Activated effector memory CD4-positive, alpha-beta T cell treated with anti-CD3 and anti-CD28 coated beads, Interleukin-2, amount 50 U/mL, for 16 hours (primary cell): Measurements from ENCODE around the gene ALOX5.
A peak's percentile ranks its signal among the peaks of the same experiment; 100 is the strongest.
"Not testable (repeated sequence)": the region's sequence is repeated elsewhere in the genome, so short reads cannot be mapped to it uniquely, and the experiment has no call there.

ENCODE experiments used
- DNase-seq: peaks from one replicate; pipeline ENCODE4 v3.0.0-alpha.2; 2020

ALOX5 gene

DNA sequence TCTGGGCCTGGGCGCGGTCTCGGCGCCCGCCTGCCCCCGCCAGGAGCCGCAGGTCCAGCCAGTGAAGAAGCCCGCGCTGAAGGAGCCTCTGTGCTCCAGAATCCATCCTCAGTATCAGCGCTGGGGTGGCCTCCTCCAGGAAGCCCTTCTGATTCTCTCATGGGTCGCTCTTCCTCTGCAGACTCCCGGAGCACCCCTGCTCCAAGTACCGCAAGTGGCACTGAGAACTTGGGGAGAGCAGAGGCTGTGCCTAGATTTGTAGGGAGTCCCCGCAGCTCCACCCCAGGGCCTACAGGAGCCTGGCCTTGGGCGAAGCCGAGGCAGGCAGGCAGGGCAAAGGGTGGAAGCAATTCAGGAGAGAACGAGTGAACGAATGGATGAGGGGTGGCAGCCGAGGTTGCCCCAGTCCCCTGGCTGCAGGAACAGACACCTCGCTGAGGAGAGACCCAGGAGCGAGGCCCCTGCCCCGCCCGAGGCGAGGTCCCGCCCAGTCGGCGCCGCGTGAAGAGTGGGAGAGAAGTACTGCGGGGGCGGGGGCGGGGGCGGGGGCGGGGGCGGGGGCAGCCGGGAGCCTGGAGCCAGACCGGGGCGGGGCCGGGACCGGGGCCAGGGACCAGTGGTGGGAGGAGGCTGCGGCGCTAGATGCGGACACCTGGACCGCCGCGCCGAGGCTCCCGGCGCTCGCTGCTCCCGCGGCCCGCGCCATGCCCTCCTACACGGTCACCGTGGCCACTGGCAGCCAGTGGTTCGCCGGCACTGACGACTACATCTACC, at the start of gene ALOX5:
Gene ALOX5, plus strand, starts transcription at position 641 of the 774 bp plus-strand sequence. Its CDS starts 64 bp downstream, at position 705.
- DNase-seq = peak; percentile 75

DNA sequence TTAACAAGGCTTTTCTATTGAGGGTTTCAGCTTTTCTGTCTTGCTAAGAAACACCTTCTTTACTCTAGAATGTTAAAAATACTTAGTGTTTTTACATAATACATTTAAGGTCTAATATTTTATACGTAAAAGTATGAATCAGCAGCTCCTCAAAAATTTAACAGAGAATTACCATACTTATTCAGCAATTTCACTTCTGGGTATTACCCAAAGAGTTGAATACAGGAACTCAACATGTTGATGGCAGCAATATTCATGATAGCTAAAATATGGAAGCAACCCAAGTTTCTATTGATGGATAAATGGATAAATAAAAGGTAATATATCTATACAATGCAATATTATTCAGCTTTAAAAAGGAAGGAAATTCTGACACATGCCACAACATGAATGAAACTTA, 48.9 kb upstream of the ALOX5 start:
- no peak for DNase-seq

DNA sequence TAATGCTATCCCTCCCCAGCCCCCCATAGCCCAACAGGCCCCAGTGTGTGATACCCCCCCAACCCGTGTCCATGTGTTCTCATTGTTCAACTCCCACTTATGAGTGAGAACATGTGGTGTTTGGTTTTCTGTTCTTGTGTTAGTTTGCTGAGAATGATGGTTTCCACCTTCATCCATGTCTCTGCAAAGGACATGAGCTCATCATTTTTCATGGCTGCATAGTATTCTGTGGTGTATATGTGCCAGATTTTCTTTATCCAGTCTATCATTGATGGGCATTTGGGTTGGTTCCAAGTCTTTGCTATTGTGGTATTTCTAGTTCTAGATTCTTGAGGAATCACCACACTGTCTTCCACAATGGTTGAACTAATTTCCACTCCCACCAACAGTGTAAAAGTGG, 47.2 kb upstream of the ALOX5 start:
- not testable (repeated sequence) for DNase-seq

DNA sequence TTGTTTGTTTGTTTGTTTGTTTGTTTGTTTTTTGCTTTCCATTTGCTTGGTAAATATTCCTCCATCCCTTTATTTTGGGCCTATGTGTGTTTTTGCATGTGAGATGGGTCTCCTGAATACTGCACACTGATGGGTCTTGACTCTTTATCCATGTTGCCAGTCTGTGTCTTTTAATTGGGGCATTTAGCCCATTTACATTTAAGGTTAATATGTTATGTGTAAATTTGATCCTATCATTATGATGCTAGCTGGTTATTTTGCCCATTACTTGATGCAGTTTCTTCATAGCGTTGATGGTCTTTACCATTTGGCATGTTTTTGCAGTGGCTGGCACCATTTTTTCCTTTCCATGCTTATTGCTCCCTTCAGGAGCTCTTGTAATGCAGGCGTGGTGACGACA, 42.2 kb upstream of the ALOX5 start:
- not testable (repeated sequence) for DNase-seq

DNA sequence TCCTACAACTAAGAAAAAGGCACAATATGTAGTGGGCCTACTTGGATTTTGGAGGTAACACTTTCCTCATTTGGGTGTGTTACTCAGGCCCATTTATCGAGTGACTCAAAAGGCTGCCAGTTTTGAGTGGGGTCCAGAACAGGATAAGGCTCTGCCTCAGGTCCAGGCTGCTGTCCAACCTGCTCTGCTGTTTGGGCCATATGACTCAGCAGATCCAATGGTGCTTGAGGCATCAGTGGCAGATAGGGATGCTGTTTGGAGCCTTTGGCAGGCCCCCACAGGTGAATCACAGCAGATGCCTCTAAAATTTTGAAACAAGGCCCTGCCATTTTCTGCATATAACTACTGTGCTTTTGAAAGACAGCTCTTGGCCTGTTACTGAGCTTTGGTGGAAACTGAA, 34.1 kb upstream of the ALOX5 start:
- no peak for DNase-seq

DNA sequence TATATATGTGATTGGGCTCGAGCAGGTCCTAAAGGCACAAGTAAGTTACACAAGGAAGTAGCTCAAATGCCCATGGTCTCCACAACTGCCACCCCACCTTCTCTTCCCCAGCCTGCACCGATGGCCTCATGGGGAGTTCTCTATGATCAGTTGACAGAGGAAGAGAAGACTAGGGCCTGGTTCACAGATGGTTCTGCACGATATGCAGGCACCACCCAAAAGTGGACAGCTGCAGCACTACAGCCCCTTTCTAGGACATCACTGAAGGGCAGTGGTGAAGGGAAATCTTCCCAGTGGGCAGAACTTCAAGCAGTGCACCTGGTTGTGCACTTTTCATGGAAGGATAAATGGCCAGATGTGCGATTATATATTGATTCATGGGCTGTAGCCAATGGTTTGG, 33.6 kb upstream of the ALOX5 start:
- DNase-seq = not testable (repeated sequence)

DNA sequence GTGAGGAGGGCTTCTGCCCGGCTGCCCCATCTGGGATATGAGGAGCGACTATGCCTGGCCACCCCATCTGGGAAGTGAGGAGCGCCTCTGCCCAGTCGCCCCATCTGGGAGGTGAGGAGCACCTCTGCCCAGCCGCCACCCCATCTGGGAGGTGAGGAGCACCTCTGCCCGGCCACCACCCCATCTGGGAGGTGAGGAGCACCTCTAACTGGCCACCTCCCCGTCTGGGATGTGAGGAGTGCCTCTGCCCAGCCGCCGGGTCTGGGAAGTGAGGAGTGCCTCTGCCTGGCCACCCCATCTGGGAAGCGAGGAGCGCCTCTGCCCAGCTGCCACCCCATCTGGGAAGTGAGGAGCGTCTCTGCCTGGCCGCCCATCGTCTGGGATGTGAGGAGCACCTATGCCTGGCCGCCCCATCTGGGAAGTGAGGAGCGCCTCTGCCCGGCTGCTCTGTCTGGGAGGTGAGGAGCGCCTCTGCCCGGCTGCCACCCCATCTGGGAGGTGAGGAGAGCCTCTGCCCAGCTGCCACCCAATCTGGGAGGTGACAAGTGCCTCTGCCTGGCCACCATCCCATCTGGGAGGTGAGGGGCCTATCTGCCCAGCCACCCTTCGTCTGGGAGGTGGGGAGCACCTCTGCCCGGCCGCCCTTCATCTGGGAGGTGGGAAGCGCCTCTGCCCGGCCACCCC, 27.2 kb upstream of the ALOX5 start:
- DNase-seq = not testable (repeated sequence)

DNA sequence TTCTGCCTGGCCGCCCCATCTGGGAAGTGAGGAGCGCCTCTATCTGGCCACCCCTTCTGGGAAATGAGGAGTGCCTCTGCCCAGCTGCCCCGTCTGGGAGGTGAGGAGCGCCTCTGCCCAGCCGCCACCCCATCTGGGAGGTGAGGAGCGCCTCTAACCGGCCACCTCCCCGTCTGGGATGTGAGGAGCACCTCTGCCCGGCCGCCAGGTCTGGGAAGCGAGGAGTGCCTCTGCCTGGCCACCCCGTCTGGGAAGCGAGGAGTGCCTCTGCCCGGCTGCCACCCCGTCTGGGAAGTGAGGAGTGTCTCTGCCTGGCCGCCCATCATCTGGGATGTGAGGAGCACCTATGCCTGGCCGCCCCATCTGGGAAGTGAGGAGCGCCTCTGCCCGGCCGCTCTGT, 26.6 kb upstream of the ALOX5 start:
- not testable (repeated sequence) for DNase-seq

DNA sequence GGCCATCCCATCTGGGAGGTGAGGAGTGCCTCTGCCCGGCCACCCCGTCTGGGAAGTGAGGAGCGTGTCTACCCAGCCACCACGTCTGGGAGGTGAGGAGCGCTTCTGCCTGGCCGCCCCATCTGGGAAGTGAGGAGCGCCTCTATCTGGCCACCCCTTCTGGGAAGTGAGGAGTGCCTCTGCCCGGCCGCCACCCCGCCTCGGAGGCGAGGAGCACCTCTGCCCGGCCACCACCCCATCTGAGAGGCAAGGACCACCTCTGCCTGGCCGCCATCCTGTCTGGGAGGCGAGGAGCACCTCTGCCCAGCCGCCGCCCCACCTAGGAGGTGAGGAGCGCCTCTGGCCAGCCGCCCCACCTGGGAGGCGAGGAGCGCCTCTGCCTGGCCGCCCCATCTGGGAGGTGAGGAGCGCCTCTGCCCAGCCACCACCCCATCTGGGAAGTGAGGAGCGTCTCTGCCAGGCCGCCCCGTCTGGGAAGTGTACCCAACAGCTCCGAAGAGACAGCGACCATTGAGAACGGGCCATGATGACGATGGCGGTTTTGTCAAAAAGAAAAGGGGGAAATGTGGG, 25.7 kb upstream of the ALOX5 start:
- DNase-seq = not testable (repeated sequence)

DNA sequence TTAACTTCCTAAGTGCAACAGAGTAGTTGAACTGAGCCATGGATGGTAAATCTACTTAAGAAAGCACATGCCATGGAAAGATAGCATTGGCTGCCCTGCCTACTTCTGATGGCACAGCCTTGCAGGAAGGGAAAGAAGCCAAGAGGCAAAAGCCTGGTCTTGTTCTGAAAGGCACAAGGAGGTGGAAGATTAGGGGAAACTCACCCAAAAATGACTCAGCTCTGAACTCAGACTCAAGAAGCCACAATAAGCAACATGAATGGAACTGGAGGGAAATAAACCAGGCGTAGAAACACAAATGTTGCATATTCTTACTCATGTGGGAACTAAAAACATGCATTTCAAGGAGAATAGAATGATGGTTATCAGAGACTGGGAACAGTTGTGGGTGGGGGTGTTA, 20.8 kb upstream of the ALOX5 start:
- no peak for DNase-seq

DNA sequence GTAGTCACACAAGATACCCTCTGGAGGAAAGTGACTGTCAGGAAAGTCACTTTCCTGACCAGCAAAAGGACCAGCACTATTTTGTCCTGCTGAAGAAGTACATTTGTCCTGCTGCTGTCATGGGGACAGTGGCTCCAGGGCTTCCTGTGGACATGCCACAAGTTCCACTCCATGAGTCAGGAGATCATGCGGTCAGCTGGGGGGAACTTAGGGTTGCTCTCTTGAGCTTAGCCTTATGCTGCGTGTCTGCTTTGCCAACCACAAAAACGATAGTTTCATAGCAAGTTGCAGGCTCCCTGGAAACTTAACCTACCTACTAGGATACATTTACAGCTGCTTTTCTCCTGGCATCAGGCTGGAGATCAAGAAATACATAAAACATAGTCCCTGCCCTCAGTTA, 19.8 kb upstream of the ALOX5 start:
- no peak for DNase-seq

DNA sequence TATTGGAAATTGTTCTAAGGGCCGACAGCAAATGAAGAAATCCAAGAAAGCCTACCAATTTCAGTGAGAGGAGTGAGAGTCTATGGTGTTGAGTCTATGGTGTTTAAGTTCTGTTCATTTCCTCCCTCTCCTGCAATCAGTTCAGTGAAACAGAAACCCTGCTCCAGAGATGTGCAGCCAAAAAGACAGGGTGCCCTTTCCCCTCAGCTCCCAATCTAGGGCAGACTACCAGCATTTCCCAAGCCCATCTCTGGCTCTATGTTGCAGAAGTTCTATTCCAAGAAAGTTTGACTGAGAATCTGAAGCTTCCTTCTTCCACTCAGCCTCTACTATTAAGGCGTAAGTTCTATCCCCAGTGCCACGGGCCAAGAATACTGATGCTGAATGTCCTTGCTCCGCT, 18.5 kb upstream of the ALOX5 start:
- no peak for DNase-seq

DNA sequence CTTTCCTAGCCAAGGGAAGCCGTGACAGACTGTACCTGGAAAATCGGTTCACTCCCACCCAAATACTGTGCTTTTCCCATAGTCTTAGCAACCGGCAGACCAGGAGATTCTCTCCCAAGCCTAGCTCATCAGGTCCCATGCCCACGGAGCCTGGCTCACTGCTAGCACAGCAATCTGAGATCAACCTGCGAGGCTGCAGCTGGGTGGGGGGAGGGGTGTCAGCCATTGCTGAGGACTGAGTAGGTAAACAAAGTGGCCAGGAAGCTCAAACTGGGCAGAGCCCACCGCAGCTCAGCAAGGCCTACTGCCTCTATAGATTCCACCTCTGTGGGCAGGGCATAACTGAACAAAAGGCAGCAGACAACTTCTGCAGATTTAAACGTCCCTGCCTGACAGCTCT, 15.1 kb upstream of the ALOX5 start:
- DNase-seq = not testable (repeated sequence)

DNA sequence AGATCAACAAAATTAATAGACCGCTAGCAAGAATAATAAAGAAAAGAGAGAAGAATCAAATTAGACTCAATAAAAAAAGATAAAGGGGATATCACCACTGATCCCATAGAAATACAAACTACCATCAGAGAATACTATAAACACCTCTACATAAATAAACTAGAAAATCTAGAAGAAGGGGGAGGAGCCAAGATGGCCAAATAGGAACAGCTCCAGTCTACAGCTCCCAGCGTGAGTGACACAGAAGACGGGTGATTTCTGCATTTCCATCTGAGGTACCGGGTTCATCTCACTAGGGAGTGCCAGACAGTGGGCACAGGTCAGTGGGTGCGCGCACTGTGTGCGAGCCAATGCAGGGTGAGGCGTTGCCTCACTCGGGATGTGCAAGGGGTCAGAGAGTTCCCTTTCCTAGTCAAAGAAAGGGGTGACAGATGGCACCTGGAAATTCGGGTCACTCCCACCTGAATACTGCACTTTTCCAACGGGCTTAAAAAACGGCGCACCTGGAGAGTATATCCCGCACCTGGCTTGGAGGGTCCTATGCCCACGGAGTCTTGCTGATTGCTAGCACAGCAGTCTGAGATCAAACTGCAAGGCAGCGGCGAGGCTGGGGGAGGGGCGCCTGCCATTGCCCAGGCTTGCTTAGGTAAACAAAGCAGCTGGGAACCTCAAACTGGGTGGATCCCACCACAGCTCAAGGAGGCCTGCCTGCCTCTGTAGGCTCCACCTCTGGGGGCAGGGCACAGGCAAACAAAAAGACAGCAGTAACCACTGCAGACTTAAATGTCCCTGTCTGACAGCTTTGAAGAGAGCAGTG, 11.8 kb upstream of the ALOX5 start:
- DNase-seq = not testable (repeated sequence)

DNA sequence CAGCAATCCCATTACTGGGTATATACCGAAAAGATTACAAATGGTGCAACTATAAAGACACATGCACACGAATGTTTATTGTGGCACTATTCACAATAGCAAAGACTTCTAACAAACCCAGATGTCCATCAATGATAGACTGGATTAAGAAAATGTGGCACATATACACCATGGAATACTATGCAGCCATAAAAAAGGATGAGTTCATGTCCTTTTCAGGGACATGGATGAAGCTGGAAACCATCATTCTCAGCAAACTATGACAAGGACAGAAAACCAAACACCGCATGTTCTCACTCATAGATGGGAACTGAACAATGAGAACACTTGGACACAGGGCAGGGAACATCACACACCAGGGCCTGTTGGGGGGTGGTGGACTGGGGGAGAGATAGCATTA, 6.4 kb upstream of the ALOX5 start:
- not testable (repeated sequence) for DNase-seq

DNA sequence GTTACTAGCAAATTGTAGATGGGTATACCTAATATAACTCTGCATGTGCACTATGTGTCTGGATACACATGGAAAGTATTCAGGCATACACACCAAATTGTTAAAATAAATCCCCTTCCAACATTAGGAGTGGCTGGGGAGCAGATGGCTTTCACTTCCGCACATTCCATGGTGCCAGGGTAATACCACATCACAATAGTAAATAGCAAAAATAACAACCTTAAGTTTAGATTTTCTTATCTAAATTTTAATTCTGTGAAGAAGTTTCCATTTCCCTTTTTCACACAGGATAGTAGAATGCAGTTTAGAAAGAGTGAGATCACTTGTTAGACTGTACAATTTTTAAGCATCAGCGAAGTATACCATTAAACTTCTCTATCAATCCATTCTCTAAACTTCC, 5.8 kb upstream of the ALOX5 start:
- DNase-seq = no peak

DNA sequence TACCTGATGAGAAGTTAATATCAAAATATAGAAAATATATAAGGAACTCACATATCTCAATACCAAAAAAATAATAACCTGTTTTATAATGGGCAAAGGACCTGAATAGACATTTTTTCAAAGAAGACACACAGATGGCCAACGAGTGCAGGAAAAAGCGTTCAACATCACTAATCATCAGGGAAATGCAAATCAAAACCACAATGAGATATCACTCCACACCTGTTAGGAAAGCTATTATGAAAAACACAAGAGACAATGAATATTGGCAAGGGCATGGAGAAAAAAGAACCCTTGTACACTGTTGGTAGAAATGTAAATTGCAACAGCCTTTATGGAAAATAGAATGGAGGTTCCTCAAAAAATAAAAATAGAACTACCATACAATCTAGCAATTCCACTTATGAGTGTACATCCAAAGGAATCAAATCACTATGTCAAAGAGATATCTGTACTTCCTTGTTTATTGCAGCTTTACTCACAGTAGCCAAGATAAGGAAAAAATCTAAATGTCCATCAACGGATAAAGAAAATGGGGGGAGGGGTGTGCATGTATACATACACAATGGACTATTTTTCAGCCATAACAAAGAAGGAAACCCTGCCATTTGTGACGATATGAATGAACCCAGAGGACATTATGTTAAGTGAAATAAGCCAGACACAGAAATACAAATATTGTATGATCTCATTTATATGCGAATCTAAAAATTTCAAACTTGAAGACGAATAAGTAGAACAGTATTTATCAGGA, 3.6 kb upstream of the ALOX5 start:
- no peak for DNase-seq

DNA sequence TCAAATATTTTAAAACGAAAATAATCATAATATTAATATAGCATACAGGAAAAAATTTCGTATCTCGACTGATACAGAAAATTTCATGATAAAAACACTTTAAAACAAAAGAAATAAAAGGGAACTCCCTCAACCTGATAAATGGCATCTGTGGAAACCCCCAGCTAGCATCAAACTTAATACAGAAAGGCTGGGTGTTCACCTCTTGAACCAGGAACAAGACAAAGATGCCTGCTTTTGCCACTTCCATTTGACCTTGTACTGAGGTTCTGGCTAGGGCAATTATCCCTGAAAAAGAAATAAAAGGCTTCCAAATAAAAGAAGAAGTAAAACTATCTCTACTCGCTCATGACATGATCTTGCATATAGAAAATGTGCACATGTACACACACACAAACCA, 2.5 kb upstream of the ALOX5 start:
- DNase-seq = no peak

DNA sequence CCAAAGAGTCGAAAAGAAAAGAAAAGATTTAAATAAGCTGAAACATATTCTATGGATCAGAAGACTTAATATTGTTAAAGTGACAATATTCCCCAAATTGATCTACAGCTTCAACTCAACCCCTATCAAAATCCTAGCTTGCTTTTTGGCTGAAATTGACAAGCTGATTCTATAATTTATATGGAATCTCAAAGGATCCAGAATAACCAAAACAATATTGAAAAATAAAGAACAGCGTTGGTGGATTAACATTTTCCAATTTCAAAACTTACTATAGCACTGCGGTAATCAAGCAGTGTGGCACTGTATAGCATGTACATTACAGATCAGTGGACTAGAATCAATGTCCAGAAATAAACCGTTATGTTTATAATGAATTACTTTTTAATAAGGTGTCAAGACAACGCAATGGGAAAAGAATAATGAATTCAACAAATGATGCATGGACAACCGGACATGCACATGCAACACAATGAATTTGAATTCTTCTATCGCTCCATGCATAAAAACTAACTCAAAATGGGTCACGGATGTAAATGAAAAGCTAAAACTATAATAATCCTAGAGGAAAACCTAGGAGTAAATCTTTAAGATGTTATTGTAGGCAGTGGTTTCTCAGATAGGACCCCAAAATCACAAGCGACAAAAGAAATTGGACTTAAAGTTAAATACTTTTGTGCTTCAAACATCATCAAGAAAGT, 1.6 kb upstream of the ALOX5 start:
- DNase-seq = no peak

DNA sequence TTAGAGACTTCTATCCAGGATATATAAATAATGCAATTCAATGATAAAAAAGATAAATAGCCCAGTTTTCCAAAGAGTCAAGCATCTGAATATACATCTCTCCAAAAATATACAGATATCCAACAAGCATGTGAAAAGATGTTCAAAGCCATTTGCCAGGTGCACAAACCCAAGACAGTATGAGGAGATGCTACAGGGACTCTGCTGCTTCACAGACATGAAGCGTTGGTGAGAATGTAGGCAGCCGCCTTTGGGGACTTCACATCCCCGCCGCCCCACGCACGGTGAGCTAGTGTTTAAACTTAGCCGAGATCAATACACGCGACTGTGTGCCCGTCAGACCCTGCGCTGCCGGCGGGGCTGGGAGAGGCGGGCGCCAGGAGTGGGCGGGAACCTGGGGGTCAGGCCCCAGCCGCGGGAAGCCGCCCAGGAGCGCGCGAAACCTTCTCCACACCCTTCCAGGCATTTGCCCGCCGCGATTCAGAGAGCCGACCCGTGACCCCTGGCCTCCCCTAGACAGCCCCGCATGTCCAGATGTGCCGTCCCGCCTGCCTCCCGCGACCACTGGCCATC, 927 bp upstream of the ALOX5 start:
- peak; percentile 73 for DNase-seq

DNA sequence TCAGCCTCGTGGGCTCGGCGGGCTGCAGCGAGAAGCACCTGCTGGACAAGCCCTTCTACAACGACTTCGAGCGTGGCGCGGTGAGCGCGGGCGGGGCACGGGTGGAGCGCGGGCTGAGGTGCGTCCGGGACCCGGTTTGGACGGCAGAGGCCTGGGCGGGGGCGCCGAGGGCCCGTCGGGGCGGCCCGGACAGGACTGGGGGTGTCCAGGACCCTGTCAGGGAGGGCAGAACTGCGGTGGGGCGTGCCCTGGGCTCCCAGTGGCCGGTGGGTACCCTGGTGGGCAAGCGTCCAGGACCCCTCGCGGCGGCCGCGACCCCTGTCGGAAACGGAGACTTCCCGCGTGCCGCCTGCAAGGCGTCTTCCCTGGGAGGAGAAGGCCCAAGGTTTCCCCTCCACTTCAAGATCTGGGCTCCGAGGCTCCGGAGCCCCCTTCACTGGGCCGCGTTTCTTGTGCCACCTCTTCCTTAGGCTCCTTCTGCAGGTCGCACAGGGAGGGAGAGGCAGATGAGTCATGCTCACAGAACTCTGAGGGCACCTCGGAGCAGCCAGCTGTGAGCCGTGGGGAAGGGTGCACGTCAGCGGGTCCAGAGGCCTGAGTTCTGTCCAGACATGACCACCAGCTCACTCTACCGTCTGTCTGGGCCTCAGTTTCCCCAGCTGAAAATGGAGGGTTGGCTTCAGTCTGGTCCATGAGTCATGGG, 485 bp downstream of the ALOX5 start:
- no peak for DNase-seq
